ENCODE results near the gene TLX2.

TLX2 gene

DNA sequence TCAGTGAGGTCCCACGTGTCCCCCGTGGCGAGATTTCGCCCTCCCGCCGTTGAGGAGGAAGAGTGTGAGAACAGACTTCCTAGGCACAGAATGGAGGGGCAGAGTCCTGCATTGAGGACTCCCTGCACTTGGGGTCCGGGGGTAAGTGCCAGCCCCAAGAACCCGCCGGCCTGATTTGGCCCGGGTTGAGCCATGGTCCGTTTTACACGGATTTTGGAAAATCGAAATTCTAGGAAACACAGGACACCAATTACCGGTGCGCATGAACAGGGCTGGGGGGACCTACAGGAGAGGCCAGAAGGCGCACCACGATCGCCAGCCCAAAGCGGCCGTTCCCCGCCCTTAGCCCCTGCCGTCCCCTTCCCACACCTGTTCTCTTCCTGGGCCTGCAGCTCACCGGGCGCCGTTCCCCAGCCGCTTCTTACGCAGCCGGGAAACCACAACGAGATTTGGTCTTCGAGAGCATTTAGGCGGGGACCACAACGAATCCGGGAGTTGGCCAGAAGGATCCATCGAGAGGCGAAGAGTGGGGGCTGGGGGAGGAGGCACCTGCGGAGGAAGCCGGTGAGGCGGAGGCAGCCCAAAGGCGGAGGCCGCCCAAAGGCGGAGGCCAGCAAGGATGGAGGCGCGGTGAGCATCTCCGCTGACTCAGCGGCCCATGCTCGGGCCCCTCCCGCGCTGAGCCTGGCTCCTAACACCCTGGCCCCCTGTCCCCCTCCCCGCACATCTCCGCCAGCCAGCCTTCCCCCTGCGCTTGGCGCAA lies 464 bp upstream of the TLX2 start:
- no peak for DNase-seq

GRCh38 chr2:74515271-74515980 lies 1.2 kb downstream of the TLX2 start:
- no peak for DNase-seq

DNA sequence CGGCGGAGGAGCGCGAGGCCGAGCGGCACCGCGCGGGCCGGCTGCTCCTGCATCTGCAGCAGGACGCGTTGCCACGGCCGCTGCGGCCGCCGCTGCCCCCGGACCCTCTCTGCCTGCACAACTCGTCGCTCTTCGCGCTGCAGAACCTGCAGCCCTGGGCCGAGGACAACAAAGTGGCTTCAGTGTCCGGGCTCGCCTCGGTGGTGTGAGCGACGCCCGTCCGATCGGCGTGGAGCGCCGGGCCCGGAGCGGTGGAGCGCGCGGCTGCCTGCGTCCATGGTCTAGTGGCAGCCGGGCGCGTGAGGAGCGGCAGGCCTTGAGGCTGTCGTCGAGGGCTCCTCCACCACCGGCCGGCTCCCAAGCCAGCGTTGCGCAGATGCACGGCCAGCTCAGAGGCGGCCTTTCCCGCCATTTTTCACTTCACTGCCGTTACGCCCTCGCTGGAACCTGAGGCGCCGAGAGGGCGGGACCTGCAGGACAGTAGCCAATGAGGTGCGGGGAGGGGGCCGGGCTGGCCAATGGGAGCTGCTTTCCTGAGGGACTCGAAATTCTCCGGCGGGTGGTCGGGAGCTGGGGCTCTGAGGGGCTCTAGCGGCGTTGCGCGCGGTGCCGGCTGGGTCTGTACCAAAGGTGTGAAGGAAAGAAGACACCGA lies 1.9 kb downstream of the TLX2 start:
- no peak for DNase-seq

- no peak for DNase-seq
Measured at GRCh38 chr2:74516650-74517049, 2.4 kb downstream of the TLX2 start.

DNA sequence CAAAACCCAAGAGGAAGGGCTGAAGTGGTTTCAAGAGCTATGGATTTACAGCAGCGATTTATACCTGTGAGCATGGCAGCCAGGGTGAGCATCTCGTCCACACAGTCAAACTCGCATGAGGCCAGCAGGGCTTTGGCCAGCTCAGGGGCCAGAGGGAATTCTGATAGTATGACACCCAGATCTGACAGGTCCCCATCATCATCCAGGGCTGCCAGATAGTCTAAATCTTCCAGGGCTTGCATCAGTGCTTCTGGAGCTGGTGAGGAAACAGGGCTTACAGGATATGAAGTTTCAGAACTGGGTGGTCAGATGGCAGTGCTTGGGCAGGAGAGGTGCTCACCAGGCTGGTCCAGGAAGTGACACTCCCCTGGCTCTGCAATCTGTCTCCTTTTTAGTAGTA lies 8.3 kb downstream of the TLX2 start:
- no peak for DNase-seq

DNA sequence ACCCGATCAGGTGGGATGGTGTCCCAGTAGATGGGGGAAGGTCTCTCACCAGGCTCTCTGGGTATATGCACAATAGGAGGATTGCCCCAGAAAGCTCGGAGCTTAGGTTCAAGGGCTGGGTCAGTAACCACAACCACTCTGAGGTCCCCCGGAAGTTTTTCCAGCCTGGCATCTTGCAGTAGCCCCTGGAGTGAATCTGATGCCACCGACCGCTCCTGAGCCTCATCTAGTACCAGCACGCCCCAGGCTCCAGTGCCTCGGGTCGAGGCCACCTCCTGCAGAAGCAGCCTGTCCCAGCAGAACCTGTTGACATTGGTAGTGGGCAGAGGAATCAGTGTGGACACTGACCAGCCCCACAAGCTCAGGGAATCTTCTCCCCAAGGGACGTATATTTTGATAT lies 9.8 kb downstream of the TLX2 start:
- DNase-seq, result no peak

- no peak for DNase-seq
Measured at GRCh38 chr2:74524955-74525716, 10.9 kb downstream of the TLX2 start.

- no peak for DNase-seq
Measured at GRCh38 chr2:74525717-74526648, 11.7 kb downstream of the TLX2 start, which contains the start of gene DQX1. DQX1 (minus strand) TSS chr2:74526231; CDS start chr2:74525729, 502 bp downstream.

GRCh38 chr2:74526649-74527230 lies 12.5 kb downstream of the TLX2 start:
- no peak for DNase-seq

DNA sequence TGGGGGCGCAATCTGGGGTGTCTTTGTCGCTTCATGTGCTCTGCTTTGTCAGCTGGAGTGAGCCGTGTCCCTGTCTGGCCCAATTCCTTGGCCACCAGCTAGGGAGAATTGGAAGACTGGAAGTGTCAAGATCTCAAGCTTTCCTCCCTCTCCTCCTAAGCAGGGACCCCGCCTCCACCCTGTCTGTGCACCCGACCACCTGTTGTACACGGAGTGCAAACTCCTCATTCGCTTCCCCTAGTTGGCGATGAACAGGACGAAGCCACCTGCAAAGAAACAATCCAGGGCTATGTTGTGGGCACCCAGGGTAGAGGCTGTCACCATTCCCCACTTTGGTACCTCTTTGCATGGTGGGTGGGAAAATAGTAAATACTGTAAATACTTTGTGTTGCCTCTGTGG lies 13.5 kb downstream of the TLX2 start:
- DNase-seq, result no peak

GRCh38 chr2:74528600-74529356 lies 14.5 kb downstream of the TLX2 start:
- no peak for DNase-seq

GRCh38 chr2:74529357-74530238 lies 15.3 kb downstream of the TLX2 start, which contains the start of the genes AUP1 and HTRA2:
AUP1 (minus strand) TSS chr2:74529706; CDS start chr2:74529629, 77 bp downstream.
HTRA2 (plus strand) TSS chr2:74529933; CDS start chr2:74530007, 74 bp downstream.
- DNase-seq, result peak; percentile 99

GRCh38 chr2:74530239-74531187 lies 16.3 kb downstream of the TLX2 start:
- DNase-seq, result no peak

GRCh38 chr2:74531666-74532065 lies 17.4 kb downstream of the TLX2 start:
- no peak for DNase-seq

- no peak for DNase-seq
Measured at GRCh38 chr2:74532222-74532621, 18.0 kb downstream of the TLX2 start.

GRCh38 chr2:74533464-74533863 lies 19.2 kb downstream of the TLX2 start:
- no peak for DNase-seq

GRCh38 chr2:74534411-74534810 lies 20.2 kb downstream of the TLX2 start:
- no peak for DNase-seq

GRCh38 chr2:74535440-74535965 lies 21.3 kb downstream of the TLX2 start:
- DNase-seq, result no peak
